ENCODE data around the gene COL18A1.

COL18A1 gene

GRCh38 chr21:45517249-45518065 lies 112.5 kb downstream of the COL18A1 start:
- ATAC-seq (ENCODE audit: low read depth): no peak
- Histone ChIP-seq H3K27me3 (ENCODE audit: insufficient read depth, poor library complexity, severe bottlenecking) (no peaks in the 10 kb centered on the region), H3K4me1 (ENCODE audit: insufficient read depth, poor library complexity, severe bottlenecking) (peaks cover 3% of the 10 kb centered on the region), H3K9me3 (ENCODE audit: severe bottlenecking) (peaks cover 15% of the 10 kb centered on the region), H3K27ac (ENCODE audit: poor library complexity, severe bottlenecking) (no peak overlapping the region), H3K36me3 (ENCODE audit: low read depth) (peaks cover 48% of the 10 kb centered on the region), H3K4me3 (ENCODE audit: severe bottlenecking) (no peak overlapping the region)
- peak; percentile 49 for DNase-seq (ENCODE audit: low spot score)
- TF ChIP-seq CTCF (IDR thresholded peaks at IDR 0.05; ENCODE audit: poor library complexity, severe bottlenecking): no peak

GRCh38 chr21:45518742-45519141 lies 113.8 kb downstream of the COL18A1 start:
- Histone ChIP-seq H3K27me3 (ENCODE audit: insufficient read depth, poor library complexity, severe bottlenecking) (no peaks in the 10 kb centered on the region), H3K36me3 (ENCODE audit: low read depth) (peaks cover 53% of the 10 kb centered on the region), H3K4me3 (ENCODE audit: severe bottlenecking) (no peak overlapping the region), H3K4me1 (ENCODE audit: insufficient read depth, poor library complexity, severe bottlenecking) (peaks cover 3% of the 10 kb centered on the region), H3K27ac (ENCODE audit: poor library complexity, severe bottlenecking) (no peak overlapping the region), H3K9me3 (ENCODE audit: severe bottlenecking) (peaks cover 15% of the 10 kb centered on the region)
- ATAC-seq (ENCODE audit: low read depth) (no peak), DNase-seq (ENCODE audit: low spot score) (no peak)
- TF ChIP-seq CTCF (IDR thresholded peaks at IDR 0.05; ENCODE audit: poor library complexity, severe bottlenecking): no peak

GRCh38 chr21:45519182-45519581 lies 114.2 kb downstream of the COL18A1 start:
- H3K4me3 ChIP-seq (ENCODE audit: severe bottlenecking): no peak overlapping the region
- no peaks in the 10 kb centered on the region for H3K27me3 ChIP-seq (ENCODE audit: insufficient read depth, poor library complexity, severe bottlenecking)
- peaks cover 15% of the 10 kb centered on the region for H3K9me3 ChIP-seq (ENCODE audit: severe bottlenecking)
- no peak for TF ChIP-seq CTCF (IDR thresholded peaks at IDR 0.05; ENCODE audit: poor library complexity, severe bottlenecking)
- DNase-seq (ENCODE audit: low spot score) (no peak), ATAC-seq (ENCODE audit: low read depth) (no peak)
- peaks cover 3% of the 10 kb centered on the region for H3K4me1 ChIP-seq (ENCODE audit: insufficient read depth, poor library complexity, severe bottlenecking)
- peaks cover 53% of the 10 kb centered on the region for H3K36me3 ChIP-seq (ENCODE audit: low read depth)
- H3K27ac ChIP-seq (ENCODE audit: poor library complexity, severe bottlenecking): no peak overlapping the region

- ATAC-seq (ENCODE audit: low read depth) (no peak), DNase-seq (ENCODE audit: low spot score) (no peak)
- Histone ChIP-seq H3K4me3 (ENCODE audit: severe bottlenecking) (no peak overlapping the region), H3K27ac (ENCODE audit: poor library complexity, severe bottlenecking) (no peak overlapping the region), H3K9me3 (ENCODE audit: severe bottlenecking) (peaks cover 15% of the 10 kb centered on the region), H3K27me3 (ENCODE audit: insufficient read depth, poor library complexity, severe bottlenecking) (no peaks in the 10 kb centered on the region), H3K4me1 (ENCODE audit: insufficient read depth, poor library complexity, severe bottlenecking) (peaks cover 3% of the 10 kb centered on the region), H3K36me3 (ENCODE audit: low read depth) (peaks cover 62% of the 10 kb centered on the region)
- no peak for TF ChIP-seq CTCF (IDR thresholded peaks at IDR 0.05; ENCODE audit: poor library complexity, severe bottlenecking)
Observed at GRCh38 chr21:45521241-45521640, 116.3 kb downstream of the COL18A1 start.

GRCh38 chr21:45522381-45522780 lies 117.4 kb downstream of the COL18A1 start:
- Histone ChIP-seq H3K27me3 (ENCODE audit: insufficient read depth, poor library complexity, severe bottlenecking) (no peaks in the 10 kb centered on the region), H3K4me1 (ENCODE audit: insufficient read depth, poor library complexity, severe bottlenecking) (peaks cover 3% of the 10 kb centered on the region), H3K9me3 (ENCODE audit: severe bottlenecking) (peaks cover 15% of the 10 kb centered on the region), H3K27ac (ENCODE audit: poor library complexity, severe bottlenecking) (no peak overlapping the region), H3K36me3 (ENCODE audit: low read depth) (peaks cover 58% of the 10 kb centered on the region), H3K4me3 (ENCODE audit: severe bottlenecking) (no peak overlapping the region)
- ATAC-seq (ENCODE audit: low read depth) (no peak), DNase-seq (ENCODE audit: low spot score) (no peak)
- TF ChIP-seq CTCF (IDR thresholded peaks at IDR 0.05; ENCODE audit: poor library complexity, severe bottlenecking): no peak
